OCI-LY1 (cell line): ENCODE data around the gene DOK7.

Source experiments
- H2AFZ ChIP-seq: fragments of 200-600 bp; sonication (generic), shearing (Covaris generic); 2 replicates; pipeline ENCODE4 v1.6.0; 2014; ENCODE audit warnings: antibody characterized with exemption, mild to moderate bottlenecking, low read length
- H3F3A ChIP-seq: fragments of 200-600 bp; sonication (generic), shearing (Covaris generic); 2 replicates; pipeline ENCODE4 v1.6.0; 2014; ENCODE audit warnings: mild to moderate bottlenecking, antibody characterized with exemption, low read length, moderate library complexity; ENCODE audit not compliant: insufficient read depth
- H3K27ac ChIP-seq: fragments of 200-600 bp; sonication (generic); 2 replicates; pipeline ENCODE4 v1.5.1; 2014; ENCODE audit warnings: low read length, mixed run types, mild to moderate bottlenecking, low read depth; ENCODE audit not compliant: poor library complexity, severe bottlenecking
- H3K27me3 ChIP-seq: fragments of 200-600 bp; sonication (generic); 2 replicates; pipeline ENCODE4 v1.6.0; 2014; ENCODE audit warnings: antibody characterized with exemption, mild to moderate bottlenecking, low read length, moderate library complexity; ENCODE audit not compliant: insufficient read depth
- H3K36me3 ChIP-seq: fragments of 200-600 bp; sonication (generic); 2 replicates; pipeline ENCODE4 v1.6.1; 2014; ENCODE audit warnings: mild to moderate bottlenecking, antibody characterized with exemption, low read length, moderate library complexity, mixed read lengths; ENCODE audit not compliant: insufficient read depth
- H3K4me1 ChIP-seq: fragments of 200-600 bp; sonication (generic); 2 replicates; pipeline ENCODE4 v1.5.1; 2014; ENCODE audit warnings: mild to moderate bottlenecking, low read length, moderate library complexity; ENCODE audit not compliant: insufficient read depth, severe bottlenecking
- H3K4me2 ChIP-seq: fragments of 200-600 bp; sonication (generic), shearing (Covaris generic); 2 replicates; pipeline ENCODE4 v1.6.1; 2014; ENCODE audit warnings: low read length
- H3K4me3 ChIP-seq: fragments of 200-600 bp; sonication (generic); 2 replicates; pipeline ENCODE4 v1.5.1; 2014; ENCODE audit warnings: low read length, low read depth, mild to moderate bottlenecking, mixed read lengths; ENCODE audit not compliant: poor library complexity, severe bottlenecking
- H3K79me2 ChIP-seq: fragments of 200-600 bp; shearing (Covaris generic); 2 replicates; pipeline ENCODE4 v1.6.1; 2016; ENCODE audit warnings: mixed run types, low read length, mixed read lengths; ENCODE audit not compliant: insufficient read depth
- H3K9ac ChIP-seq: fragments of 200-600 bp; sonication (generic), shearing (Covaris generic); 2 replicates; pipeline ENCODE4 v1.6.1; 2014; ENCODE audit warnings: mild to moderate bottlenecking, low read length, mixed read lengths
- H3K9me2 ChIP-seq: fragments of 200-600 bp; sonication (generic), shearing (Covaris generic); 2 replicates; pipeline ENCODE4 v1.6.1; 2014; ENCODE audit warnings: low read depth, mild to moderate bottlenecking, low read length, mixed read lengths
- H3K9me3 ChIP-seq: fragments of 200-600 bp; shearing (Covaris generic); 2 replicates; pipeline ENCODE4 v1.6.1; 2014; ENCODE audit warnings: low read length, mixed read lengths
- H4K20me1 ChIP-seq: fragments of 200-600 bp; sonication (generic), shearing (Covaris generic); 2 replicates; pipeline ENCODE4 v1.6.0; 2016; ENCODE audit warnings: mild to moderate bottlenecking, low read length; ENCODE audit not compliant: insufficient read depth
- EZH2 ChIP-seq: fragments of 200-600 bp; sonication (generic), shearing (Covaris generic); IDR thresholded peaks from 2 replicates; pipeline ENCODE4 v1.8.0; 2017; ENCODE audit warnings: borderline replicate concordance, mixed run types, mild to moderate bottlenecking, antibody characterized with exemption, low read length, moderate library complexity, mixed read lengths
- TF ChIP-seq, protein P1 (sequence below): fragments of 200-600 bp; sonication (generic), shearing (Covaris generic); IDR thresholded peaks from 2 replicates; pipeline ENCODE4 v1.5.1; 2017; ENCODE audit warnings: mild to moderate bottlenecking, antibody characterized with exemption, low read length, moderate library complexity, mixed read lengths

DOK7 gene

DNA sequence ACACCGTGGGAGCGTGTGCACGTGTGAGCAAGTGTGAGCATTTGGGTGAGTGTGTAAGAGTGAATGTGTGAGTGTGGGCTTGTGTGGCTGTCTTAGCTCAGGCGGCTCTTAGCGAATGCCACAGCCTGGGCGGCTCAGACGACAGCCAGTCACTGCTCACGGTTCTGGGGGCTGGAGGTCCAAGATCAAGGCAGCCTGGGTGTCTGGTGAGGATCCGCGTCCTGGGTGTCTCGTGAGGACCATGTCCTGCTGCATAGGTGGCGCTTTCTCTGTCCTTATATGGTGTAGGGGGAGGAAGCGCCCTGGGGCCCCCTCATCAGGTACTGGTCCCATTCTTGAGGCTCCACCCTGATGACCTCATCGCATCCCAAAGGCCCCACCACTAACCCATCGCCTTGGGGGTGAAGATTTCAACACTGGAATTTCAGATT, 4.5 kb downstream of the DOK7 start:
- Histone ChIP-seq H3K27me3 (no peaks in the 10 kb centered on the region), H3K9me2 (no peaks in the 10 kb centered on the region), H3K27ac (no peak overlapping the region), H3K9me3 (no peaks in the 10 kb centered on the region), H2AFZ (no peak overlapping the region), H3K4me1 (no peaks in the 10 kb centered on the region), H3K4me2 (no peak overlapping the region), H4K20me1 (no peaks in the 10 kb centered on the region), H3F3A (no peaks in the 10 kb centered on the region), H3K79me2 (no peaks in the 10 kb centered on the region), H3K4me3 (no peak overlapping the region), H3K9ac (no peak overlapping the region), H3K36me3 (no peaks in the 10 kb centered on the region)
- TF ChIP-seq, protein P1, sequence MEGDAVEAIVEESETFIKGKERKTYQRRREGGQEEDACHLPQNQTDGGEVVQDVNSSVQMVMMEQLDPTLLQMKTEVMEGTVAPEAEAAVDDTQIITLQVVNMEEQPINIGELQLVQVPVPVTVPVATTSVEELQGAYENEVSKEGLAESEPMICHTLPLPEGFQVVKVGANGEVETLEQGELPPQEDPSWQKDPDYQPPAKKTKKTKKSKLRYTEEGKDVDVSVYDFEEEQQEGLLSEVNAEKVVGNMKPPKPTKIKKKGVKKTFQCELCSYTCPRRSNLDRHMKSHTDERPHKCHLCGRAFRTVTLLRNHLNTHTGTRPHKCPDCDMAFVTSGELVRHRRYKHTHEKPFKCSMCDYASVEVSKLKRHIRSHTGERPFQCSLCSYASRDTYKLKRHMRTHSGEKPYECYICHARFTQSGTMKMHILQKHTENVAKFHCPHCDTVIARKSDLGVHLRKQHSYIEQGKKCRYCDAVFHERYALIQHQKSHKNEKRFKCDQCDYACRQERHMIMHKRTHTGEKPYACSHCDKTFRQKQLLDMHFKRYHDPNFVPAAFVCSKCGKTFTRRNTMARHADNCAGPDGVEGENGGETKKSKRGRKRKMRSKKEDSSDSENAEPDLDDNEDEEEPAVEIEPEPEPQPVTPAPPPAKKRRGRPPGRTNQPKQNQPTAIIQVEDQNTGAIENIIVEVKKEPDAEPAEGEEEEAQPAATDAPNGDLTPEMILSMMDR: no peak
- TF ChIP-seq EZH2: no peak

DNA sequence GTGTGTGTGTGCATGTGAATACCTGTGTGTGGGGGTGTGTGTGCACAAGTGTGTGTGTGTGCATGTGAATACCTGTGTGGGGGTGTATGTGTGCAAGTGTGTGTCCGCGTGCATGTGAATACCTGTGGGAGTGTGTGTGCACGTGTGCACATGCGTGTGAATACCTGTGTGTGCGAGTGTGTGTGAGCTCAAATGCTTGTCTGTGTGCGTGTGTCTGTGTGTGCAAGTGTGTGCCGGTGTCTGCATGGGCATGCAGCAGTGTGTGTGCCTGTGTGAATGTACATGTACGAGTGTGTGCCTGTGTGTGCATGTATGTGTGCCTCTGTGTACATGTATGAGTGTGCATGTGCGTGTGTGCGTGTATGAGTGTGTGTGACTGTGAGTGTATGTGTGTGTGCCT, 5.0 kb downstream of the DOK7 start:
- TF ChIP-seq, protein P1: no peak
- TF ChIP-seq EZH2: no peak
- Histone ChIP-seq H3K9me2 (no peaks in the 10 kb centered on the region), H2AFZ (no peak overlapping the region), H3K4me1 (no peaks in the 10 kb centered on the region), H3K9me3 (no peaks in the 10 kb centered on the region), H4K20me1 (no peaks in the 10 kb centered on the region), H3K27ac (no peak overlapping the region), H3K4me3 (no peak overlapping the region), H3K4me2 (no peak overlapping the region), H3K79me2 (no peaks in the 10 kb centered on the region), H3K27me3 (no peaks in the 10 kb centered on the region), H3K36me3 (no peaks in the 10 kb centered on the region), H3K9ac (no peak overlapping the region), H3F3A (no peaks in the 10 kb centered on the region)

DNA sequence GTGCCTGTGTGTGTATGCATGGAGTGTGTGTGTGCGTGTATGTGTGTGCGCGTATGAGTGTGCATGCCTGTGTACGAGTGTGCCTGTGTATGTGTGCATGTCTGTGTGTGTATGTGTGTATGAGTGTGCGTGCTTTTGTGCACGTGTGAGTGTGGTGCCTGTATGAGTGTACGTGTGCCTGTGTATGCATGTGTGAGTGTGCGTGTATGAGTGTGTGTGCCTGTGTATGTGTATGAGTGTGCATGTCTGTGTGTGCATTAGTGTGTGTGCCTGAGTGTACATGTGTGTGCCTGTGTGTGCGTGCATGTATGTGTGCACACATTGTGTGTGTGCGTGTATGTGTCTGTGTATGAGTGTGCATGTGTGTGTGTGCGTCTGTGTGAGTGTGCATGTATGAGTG, 5.7 kb downstream of the DOK7 start:
- no peak overlapping the region for H3K27ac ChIP-seq
- H3F3A ChIP-seq: no peaks in the 10 kb centered on the region

More for the DNA sequence above, 5.7 kb downstream of the DOK7 start:
- H3K4me1 ChIP-seq: no peaks in the 10 kb centered on the region
- no peaks in the 10 kb centered on the region for H3K9me2 ChIP-seq
- no peak overlapping the region for H3K4me2 ChIP-seq
- no peaks in the 10 kb centered on the region for H3K79me2 ChIP-seq
- no peaks in the 10 kb centered on the region for H3K36me3 ChIP-seq
- TF ChIP-seq EZH2: no peak
- TF ChIP-seq, protein P1: no peak
- H2AFZ ChIP-seq: no peak overlapping the region
- H3K9me3 ChIP-seq: no peaks in the 10 kb centered on the region
- no peak overlapping the region for H3K4me3 ChIP-seq
- no peaks in the 10 kb centered on the region for H3K27me3 ChIP-seq
- no peaks in the 10 kb centered on the region for H4K20me1 ChIP-seq
- no peak overlapping the region for H3K9ac ChIP-seq
